ENCODE data around the gene ZYX. TPM values are rescaled to one million over a fixed set of nuclear protein-coding genes. Genes with fewer than 3 reads are reported as not detected.

The ZYX gene

DNA sequence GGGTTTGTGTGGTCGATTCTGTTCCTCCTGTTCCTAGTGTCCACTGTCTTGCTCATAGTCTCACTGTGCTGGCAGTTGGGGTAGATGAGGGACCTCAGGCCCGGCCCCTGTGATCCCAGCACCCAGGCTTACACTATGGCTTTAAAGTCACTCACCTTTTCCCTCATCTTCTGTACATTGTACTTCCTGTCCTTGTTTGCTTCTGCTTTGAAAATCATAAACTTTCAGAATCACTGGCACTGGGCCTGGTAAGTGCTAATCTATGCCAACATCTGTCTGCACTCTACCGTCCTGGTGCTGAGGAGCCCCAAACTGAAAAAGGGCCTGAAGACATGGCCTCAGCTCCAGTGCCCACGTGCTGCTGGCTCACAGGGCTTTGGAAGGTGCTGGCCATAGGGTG, 56.4 kb downstream of the ZYX start:
- no peak overlapping the region for H3K27ac ChIP-seq (replicated peaks)
- no peaks in the 10 kb centered on the region for H3K27me3 ChIP-seq (ENCODE audit: insufficient read depth, poor library complexity, severe bottlenecking)
- no peak for DNase-seq (ENCODE audit: low read depth in 1 of 2, low spot score in 1 of 2)
- TF ChIP-seq, protein P1, sequence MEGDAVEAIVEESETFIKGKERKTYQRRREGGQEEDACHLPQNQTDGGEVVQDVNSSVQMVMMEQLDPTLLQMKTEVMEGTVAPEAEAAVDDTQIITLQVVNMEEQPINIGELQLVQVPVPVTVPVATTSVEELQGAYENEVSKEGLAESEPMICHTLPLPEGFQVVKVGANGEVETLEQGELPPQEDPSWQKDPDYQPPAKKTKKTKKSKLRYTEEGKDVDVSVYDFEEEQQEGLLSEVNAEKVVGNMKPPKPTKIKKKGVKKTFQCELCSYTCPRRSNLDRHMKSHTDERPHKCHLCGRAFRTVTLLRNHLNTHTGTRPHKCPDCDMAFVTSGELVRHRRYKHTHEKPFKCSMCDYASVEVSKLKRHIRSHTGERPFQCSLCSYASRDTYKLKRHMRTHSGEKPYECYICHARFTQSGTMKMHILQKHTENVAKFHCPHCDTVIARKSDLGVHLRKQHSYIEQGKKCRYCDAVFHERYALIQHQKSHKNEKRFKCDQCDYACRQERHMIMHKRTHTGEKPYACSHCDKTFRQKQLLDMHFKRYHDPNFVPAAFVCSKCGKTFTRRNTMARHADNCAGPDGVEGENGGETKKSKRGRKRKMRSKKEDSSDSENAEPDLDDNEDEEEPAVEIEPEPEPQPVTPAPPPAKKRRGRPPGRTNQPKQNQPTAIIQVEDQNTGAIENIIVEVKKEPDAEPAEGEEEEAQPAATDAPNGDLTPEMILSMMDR (IDR thresholded peaks at IDR 0.05; ENCODE audit: insufficient read depth, low read length), result no peak
- TF ChIP-seq POLR2AphosphoS5 (IDR thresholded peaks at IDR 0.05; ENCODE audit: low read depth), result no peak
- no peak for TF ChIP-seq GABPA (IDR thresholded peaks at IDR 0.05; ENCODE audit: low read depth)
- TF ChIP-seq SPI1 (IDR thresholded peaks at IDR 0.05; ENCODE audit: borderline replicate concordance, low read depth), result no peak
- TF ChIP-seq, protein P2, sequence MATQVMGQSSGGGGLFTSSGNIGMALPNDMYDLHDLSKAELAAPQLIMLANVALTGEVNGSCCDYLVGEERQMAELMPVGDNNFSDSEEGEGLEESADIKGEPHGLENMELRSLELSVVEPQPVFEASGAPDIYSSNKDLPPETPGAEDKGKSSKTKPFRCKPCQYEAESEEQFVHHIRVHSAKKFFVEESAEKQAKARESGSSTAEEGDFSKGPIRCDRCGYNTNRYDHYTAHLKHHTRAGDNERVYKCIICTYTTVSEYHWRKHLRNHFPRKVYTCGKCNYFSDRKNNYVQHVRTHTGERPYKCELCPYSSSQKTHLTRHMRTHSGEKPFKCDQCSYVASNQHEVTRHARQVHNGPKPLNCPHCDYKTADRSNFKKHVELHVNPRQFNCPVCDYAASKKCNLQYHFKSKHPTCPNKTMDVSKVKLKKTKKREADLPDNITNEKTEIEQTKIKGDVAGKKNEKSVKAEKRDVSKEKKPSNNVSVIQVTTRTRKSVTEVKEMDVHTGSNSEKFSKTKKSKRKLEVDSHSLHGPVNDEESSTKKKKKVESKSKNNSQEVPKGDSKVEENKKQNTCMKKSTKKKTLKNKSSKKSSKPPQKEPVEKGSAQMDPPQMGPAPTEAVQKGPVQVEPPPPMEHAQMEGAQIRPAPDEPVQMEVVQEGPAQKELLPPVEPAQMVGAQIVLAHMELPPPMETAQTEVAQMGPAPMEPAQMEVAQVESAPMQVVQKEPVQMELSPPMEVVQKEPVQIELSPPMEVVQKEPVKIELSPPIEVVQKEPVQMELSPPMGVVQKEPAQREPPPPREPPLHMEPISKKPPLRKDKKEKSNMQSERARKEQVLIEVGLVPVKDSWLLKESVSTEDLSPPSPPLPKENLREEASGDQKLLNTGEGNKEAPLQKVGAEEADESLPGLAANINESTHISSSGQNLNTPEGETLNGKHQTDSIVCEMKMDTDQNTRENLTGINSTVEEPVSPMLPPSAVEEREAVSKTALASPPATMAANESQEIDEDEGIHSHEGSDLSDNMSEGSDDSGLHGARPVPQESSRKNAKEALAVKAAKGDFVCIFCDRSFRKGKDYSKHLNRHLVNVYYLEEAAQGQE (IDR thresholded peaks at IDR 0.05; ENCODE audit: insufficient replicate concordance, low read depth), result no peak
- no peak overlapping the region for H3K4me3 ChIP-seq (replicated peaks; ENCODE audit: insufficient read depth, low read length)

DNA sequence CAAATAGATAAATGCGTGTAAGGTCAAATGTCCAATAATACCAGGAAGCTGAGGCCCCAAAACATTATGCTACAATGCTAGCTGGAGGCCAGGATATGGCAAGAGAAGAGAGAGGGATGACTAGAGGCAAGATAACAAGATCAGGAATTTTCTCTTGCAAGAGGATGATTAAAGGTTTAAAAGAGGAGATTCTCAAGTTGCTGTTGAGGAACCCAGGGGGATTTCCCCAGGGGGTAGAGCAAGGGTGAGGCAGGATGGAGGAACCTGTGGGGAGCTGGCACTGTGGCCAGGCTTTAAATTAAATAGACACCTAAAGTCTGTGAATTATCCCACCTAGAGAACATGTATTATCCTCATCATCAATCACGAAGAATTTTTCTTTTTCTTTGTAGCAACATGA, 58.7 kb downstream of the ZYX start:
- no peak overlapping the region for H3K4me3 ChIP-seq (replicated peaks; ENCODE audit: insufficient read depth, low read length)
- H3K27ac ChIP-seq (replicated peaks), result no peak overlapping the region
- DNase-seq (ENCODE audit: low read depth in 1 of 2, low spot score in 1 of 2), result no peak
- no peak for TF ChIP-seq SPI1 (IDR thresholded peaks at IDR 0.05; ENCODE audit: borderline replicate concordance, low read depth)
- TF ChIP-seq, protein P2 (IDR thresholded peaks at IDR 0.05; ENCODE audit: insufficient replicate concordance, low read depth), result no peak
- no peaks in the 10 kb centered on the region for H3K27me3 ChIP-seq (ENCODE audit: insufficient read depth, poor library complexity, severe bottlenecking)

Small RNA genes lying within 50 kb of the gene (microRNA-seq; reads per million reads assigned to microRNA genes)
- not detected for gene MIR6892
